Smooth muscle cell (in vitro differentiated cells): ENCODE measurements around the gene LIN52. TPM values are rescaled to one million over a fixed set of nuclear protein-coding genes. Genes with fewer than 3 reads are reported as not detected.

Experiments used
- DNase-seq: peaks from one replicate; lab custom pipeline; 2025; ENCODE audit not compliant: unreplicated experiment; lab: John Stamatoyannopoulos, UW
- H2AFZ ChIP-seq: fragments of 200-600 bp; sonication (generic); 2 replicates; pipeline ENCODE4 v1.6.0; 2016; ENCODE audit warnings: antibody characterized with exemption, low read depth, mild to moderate bottlenecking
- H3F3A ChIP-seq: fragments of 200-600 bp; sonication (generic); 2 replicates; pipeline ENCODE4 v1.6.0; 2017; ENCODE audit warnings: antibody characterized with exemption, low read depth
- H3K27ac ChIP-seq: fragments of 200-600 bp; sonication (generic); 2 replicates; pipeline ENCODE4 v1.5.1; 2016; ENCODE audit warnings: low read depth, mild to moderate bottlenecking
- H3K27me3 ChIP-seq: fragments of 200-600 bp; sonication (generic); 2 replicates; pipeline ENCODE4 v1.6.1; 2016; ENCODE audit warnings: low read depth, mild to moderate bottlenecking
- H3K36me3 ChIP-seq: fragments of 200-600 bp; sonication (generic); 2 replicates; pipeline ENCODE4 v1.5.1; 2016; ENCODE audit warnings: low read depth
- H3K4me1 ChIP-seq: fragments of 200-600 bp; sonication (generic); 2 replicates; pipeline ENCODE4 v1.5.1; 2016; ENCODE audit warnings: low read depth
- H3K4me2 ChIP-seq: fragments of 200-600 bp; sonication (generic); 2 replicates; pipeline ENCODE4 v1.6.0; 2016; ENCODE audit warnings: mild to moderate bottlenecking
- H3K4me3 ChIP-seq: fragments of 200-600 bp; sonication (generic); 2 replicates; pipeline ENCODE4 v1.5.1; 2016; ENCODE audit warnings: mild to moderate bottlenecking
- H3K79me2 ChIP-seq: fragments of 200-600 bp; sonication (generic); 2 replicates; pipeline ENCODE4 v1.6.0; 2016; ENCODE audit warnings: low read depth, mild to moderate bottlenecking
- H3K9ac ChIP-seq: fragments of 200-600 bp; sonication (generic); 2 replicates; pipeline ENCODE4 v1.6.0; 2016; ENCODE audit warnings: low read depth
- H3K9me3 ChIP-seq: fragments of 200-600 bp; sonication (generic); replicated peaks from 2 replicates; pipeline ENCODE4 v1.5.1; 2016; ENCODE audit warnings: low read depth
- H4K20me1 ChIP-seq: fragments of 200-600 bp; sonication (generic); 2 replicates; pipeline ENCODE4 v1.6.0; 2016; ENCODE audit warnings: low read depth
- CTCF ChIP-seq: fragments of 200-600 bp; sonication (generic); IDR thresholded peaks from 2 replicates; pipeline ENCODE4 v1.5.1; 2017; ENCODE audit warnings: borderline replicate concordance, mild to moderate bottlenecking, antibody characterized with exemption; ENCODE audit not compliant: insufficient read depth, poor library complexity, severe bottlenecking
- WGBS: methylation state at CpG from one replicate; pipeline ENCODE4 v1.1.7; 2016; ENCODE audit warnings: low lambda C conversion rate; 5-methylcytosine and 5-hydroxymethylcytosine counted together
- polyA plus RNA-seq: library from polyadenylated mRNA; unstranded; fragments of >200 nt; fragmentation: Nextera tagmentation; extraction: Ambion mirVana; gene quantifications from 2 replicates; pipeline ENCODE4 v1.2.1, GENCODE V29; 2016
- total RNA-seq: library from RNA; depleted of rRNA; stranded (reverse); fragments of >200 nt; gene quantifications from 2 replicates; pipeline ENCODE4 v1.2.3, GENCODE V29; 2014

The LIN52 gene
- total and polyA plus RNA-seq, 2 experiments from 2014 or later: 16.1 to 17.8 TPM

- WGBS: 46% methylated on average over 2 of the region's 3 CpGs
- Histone ChIP-seq H3K79me2 (no peaks in the 10 kb centered on the region), H3K27me3 (peaks cover 98% of the 10 kb centered on the region), H3K4me1 (peaks cover 8% of the 10 kb centered on the region), H2AFZ (no peak overlapping the region), H3K9ac (no peak overlapping the region), H3K4me2 (no peak overlapping the region), H4K20me1 (no peaks in the 10 kb centered on the region), H3K27ac (no peak overlapping the region), H3F3A (no peaks in the 10 kb centered on the region), H3K4me3 (no peak overlapping the region), H3K9me3 (no peaks in the 10 kb centered on the region), H3K36me3 (no peaks in the 10 kb centered on the region)
- TF ChIP-seq CTCF: peak; percentile 3
- no peak for DNase-seq
These were observed 159.4 kb downstream of the LIN52 start for GRCh38 chr14:74244115-74244514.

DNA sequence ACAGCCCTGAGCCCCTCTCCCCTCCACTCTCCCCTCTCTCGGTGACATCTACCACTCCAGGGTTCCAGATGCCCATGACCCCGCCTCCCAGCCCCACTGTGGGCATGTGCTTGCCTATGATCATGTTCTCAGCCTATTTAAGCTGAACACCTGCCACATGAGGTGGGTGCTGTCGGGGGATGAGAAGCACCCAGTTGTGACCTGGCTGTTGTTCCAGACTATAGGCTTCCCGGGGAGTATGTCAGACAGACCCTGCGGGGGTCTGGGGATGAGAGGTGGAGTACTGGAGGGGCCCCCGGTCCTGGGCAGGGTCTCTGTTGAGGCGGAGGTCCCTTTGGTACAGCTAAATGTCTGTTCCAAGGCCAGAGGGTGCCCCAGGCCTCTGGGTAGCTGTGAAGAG is 160.5 kb downstream of the LIN52 start:
- Histone ChIP-seq H3K9me3 (no peaks in the 10 kb centered on the region), H3K27ac (no peak overlapping the region), H3K9ac (no peak overlapping the region), H3K36me3 (no peaks in the 10 kb centered on the region), H3K4me1 (peaks cover 7% of the 10 kb centered on the region), H4K20me1 (no peaks in the 10 kb centered on the region), H3K79me2 (no peaks in the 10 kb centered on the region), H3F3A (no peaks in the 10 kb centered on the region), H3K4me3 (no peak overlapping the region), H3K27me3 (peaks cover 97% of the 10 kb centered on the region), H3K4me2 (no peak overlapping the region), H2AFZ (no peak overlapping the region)
- no peak for DNase-seq
- TF ChIP-seq CTCF: no peak
- WGBS: 75% methylated on average over 7 of the region's 7 CpGs

GRCh38 chr14:74246542-74246941 is 161.8 kb downstream of the LIN52 start:
- Histone ChIP-seq H3K4me3 (no peak overlapping the region), H3K27ac (no peak overlapping the region), H3F3A (no peaks in the 10 kb centered on the region), H3K79me2 (no peaks in the 10 kb centered on the region), H2AFZ (no peak overlapping the region), H4K20me1 (no peaks in the 10 kb centered on the region), H3K4me1 (peaks cover 4% of the 10 kb centered on the region), H3K9ac (no peak overlapping the region), H3K27me3 (peaks cover 87% of the 10 kb centered on the region), H3K9me3 (no peaks in the 10 kb centered on the region), H3K36me3 (no peaks in the 10 kb centered on the region), H3K4me2 (no peak overlapping the region)
- whole genome bisulfite sequencing: 71% methylated on average over 8 of the region's 8 CpGs
- TF ChIP-seq CTCF: no peak
- no peak for DNase-seq

GRCh38 chr14:74248017-74248416 is 163.3 kb downstream of the LIN52 start:
- no peak for TF ChIP-seq CTCF
- H3K4me3 ChIP-seq: no peak overlapping the region
- no peak overlapping the region for H3K4me2 ChIP-seq
- no peaks in the 10 kb centered on the region for H3K79me2 ChIP-seq
- 73% methylated on average over 6 of the region's 6 CpGs for WGBS
- H3F3A ChIP-seq: no peaks in the 10 kb centered on the region
- no peaks in the 10 kb centered on the region for H4K20me1 ChIP-seq
- DNase-seq: no peak
- H2AFZ ChIP-seq: no peak overlapping the region
- no peak overlapping the region for H3K27ac ChIP-seq
- H3K9ac ChIP-seq: no peak overlapping the region
- no peaks in the 10 kb centered on the region for H3K9me3 ChIP-seq
- H3K4me1 ChIP-seq: peaks cover 4% of the 10 kb centered on the region
- H3K27me3 ChIP-seq: peaks cover 86% of the 10 kb centered on the region
- H3K36me3 ChIP-seq: no peaks in the 10 kb centered on the region
